Thyroid gland (tissue), 4 donors: ENCODE measurements around the gene CHST11. TPM values are rescaled to one million over a fixed set of nuclear protein-coding genes. Genes with fewer than 3 reads are reported as not detected.
"Not testable (repeated sequence)": the region's sequence is repeated elsewhere in the genome, so short reads cannot be mapped to it uniquely, and the experiment has no call there.

ENCODE experiments used
- DNase-seq, 2 donors: peaks; one replicate each; pipeline ENCODE4 v3.0.0-alpha.2; 2019
- H3K27ac ChIP-seq, 3 donors: fragments of 200-600 bp; sonication (generic); 1 replicate in 2 of 3; 2 replicates in 1 of 3; pipeline ENCODE4 v1.5.1; 2016 to 2019; ENCODE audit warnings: mild to moderate bottlenecking in 1 of 3, moderate library complexity in 1 of 3
- H3K27me3 ChIP-seq: fragments of 200-600 bp; sonication (generic); one replicate; pipeline ENCODE4 v1.5.1; 2019
- H3K36me3 ChIP-seq, 2 donors: fragments of 200-600 bp; sonication (generic); one replicate each; pipeline ENCODE4 v1.5.1; 2016 to 2019
- H3K4me1 ChIP-seq, 2 donors: fragments of 200-600 bp; sonication (generic); one replicate each; pipeline ENCODE4 v1.5.1; 2017 to 2019
- H3K4me3 ChIP-seq, 3 donors: fragments of 200-600 bp; sonication (generic); replicated peaks in 1 of 3; 1 replicate in 2 of 3; 2 replicates in 1 of 3; pipeline ENCODE4 v1.5.1; 2016; ENCODE audit warnings: mild to moderate bottlenecking in 1 of 3
- H3K9me3 ChIP-seq: fragments of 200-600 bp; sonication (generic); one replicate; pipeline ENCODE4 v1.5.1; 2017
- CTCF ChIP-seq, 6 experiments: fragments of 200-600 bp in 3 of 6; fragments of 450-650 bp in 3 of 6; sonication (generic) in 3 of 6; IDR thresholded peaks; one replicate each; pipeline ENCODE4 v1.5.1; 2016 to 2019; ENCODE audit warnings: antibody characterized with exemption in 6 of 6, mild to moderate bottlenecking in 2 of 6, inconsistent platforms in 1 of 6, moderate library complexity in 1 of 6
- POLR2A ChIP-seq, 2 donors: fragments of 450-650 bp; IDR thresholded peaks; one replicate each; pipeline ENCODE4 v1.6.1; 2017; ENCODE audit warnings: antibody characterized with exemption in 2 of 2, mild to moderate bottlenecking in 2 of 2, moderate library complexity in 1 of 2
- WGBS, 2 donors: methylation state at CpG; one replicate each; pipeline ENCODE4 v1.1.5; 2017; 5-methylcytosine and 5-hydroxymethylcytosine counted together
- intact Hi-C: fragments of 100-400 bp; cut with DNase I; formaldehyde crosslinking; loops from one replicate; pipeline ENCODE4 v1.15.1; 2023
- total RNA-seq, 4 donors: library from RNA; depleted of rRNA; stranded (reverse); fragments of >200 nt; gene quantifications; one replicate each; pipeline ENCODE4 v1.2.3, GENCODE V29; 2016

Gene CHST11
- total RNA-seq, 4 donors from 2014 or later, result 6.9 to 11.6 (median 8.0) TPM

GRCh38 chr12:104569346-104570173 lies 112.8 kb downstream of the CHST11 start:
- no peaks in the 10 kb centered on the region for H3K9me3 ChIP-seq
- no peak for DNase-seq
- no peak overlapping the region for H3K4me3 ChIP-seq
- H3K27me3 ChIP-seq, result no peaks in the 10 kb centered on the region
- 78 to 84% methylated on average over 8 of the region's 8 CpGs for WGBS, 2 donors
- no peaks in the 10 kb centered on the region for H3K36me3 ChIP-seq
- H3K4me1 ChIP-seq, result peaks cover 0 to 4% of the 10 kb centered on the region in 2 donors
- TF ChIP-seq POLR2A (IDR thresholded peaks at IDR 0.05), result no peak
- TF ChIP-seq CTCF (IDR thresholded peaks at IDR 0.05), result no peak
- intact Hi-C loops, result no loop called here
- H3K27ac ChIP-seq, result no peak overlapping the region

- intact Hi-C loops, result no loop called here
- DNase-seq, result no peak
- Histone ChIP-seq H3K27ac (no peak overlapping the region), H3K27me3 (no peaks in the 10 kb centered on the region), H3K4me1 (peaks cover 0 to 4% of the 10 kb centered on the region in 2 donors), H3K36me3 (no peaks in the 10 kb centered on the region), H3K9me3 (no peaks in the 10 kb centered on the region), H3K4me3 (no peak overlapping the region)
- TF ChIP-seq POLR2A (IDR thresholded peaks at IDR 0.05) (no peak), CTCF (IDR thresholded peaks at IDR 0.05) (no peak)
- 79 to 80% methylated on average over 12 of the region's 12 CpGs for WGBS, 2 donors
Observed at GRCh38 chr12:104570174-104570907, 113.6 kb downstream of the CHST11 start.

GRCh38 chr12:104571328-104571727 lies 114.6 kb downstream of the CHST11 start:
- Histone ChIP-seq H3K27ac (no peak overlapping the region), H3K4me1 (peaks cover 0 to 4% of the 10 kb centered on the region in 2 donors)

GRCh38 chr12:104574353-104574752 lies 117.6 kb downstream of the CHST11 start:
- H3K27ac ChIP-seq, H3K27me3 ChIP-seq, H3K9me3 ChIP-seq, H3K36me3 ChIP-seq, DNase-seq, H3K4me1 ChIP-seq, intact Hi-C loops, H3K4me3 ChIP-seq: not testable (repeated sequence)
- WGBS, 2 donors, result 90 to 100% methylated on average over 2 to 3 of the region's 3 CpGs

More at GRCh38 chr12:104571328-104571727, 114.6 kb downstream of the CHST11 start:
- H3K36me3 ChIP-seq, result no peaks in the 10 kb centered on the region
- H3K27me3 ChIP-seq, result no peaks in the 10 kb centered on the region
- no peak overlapping the region for H3K4me3 ChIP-seq
- no peak for TF ChIP-seq POLR2A (IDR thresholded peaks at IDR 0.05)
- no peaks in the 10 kb centered on the region for H3K9me3 ChIP-seq
- 52 to 69% methylated on average over 8 of the region's 8 CpGs for WGBS, 2 donors
- intact Hi-C loops, result no loop called here
- DNase-seq, result peak in 1 of 2 donors; percentile 21

GRCh38 chr12:104574758-104575157 lies 118.0 kb downstream of the CHST11 start:
- WGBS, 2 donors, result 93% methylated on average over 6 of the region's 6 CpGs
- intact Hi-C loops, result not testable (repeated sequence)

GRCh38 chr12:104575442-104576186 lies 118.9 kb downstream of the CHST11 start:
- Histone ChIP-seq H3K27me3 (no peaks in the 10 kb centered on the region), H3K27ac (no peak overlapping the region), H3K4me1 (no peaks in the 10 kb centered on the region), H3K36me3 (no peaks in the 10 kb centered on the region), H3K4me3 (no peak overlapping the region), H3K9me3 (no peaks in the 10 kb centered on the region)
- no peak for DNase-seq
- intact Hi-C loops, result no loop called here
- no peak for TF ChIP-seq CTCF (IDR thresholded peaks at IDR 0.05)
- TF ChIP-seq POLR2A (IDR thresholded peaks at IDR 0.05), result no peak
- 92 to 97% methylated on average over 12 of the region's 12 CpGs for WGBS, 2 donors

More at GRCh38 chr12:104574758-104575157, 118.0 kb downstream of the CHST11 start:
- not testable (repeated sequence) for DNase-seq, H3K36me3 ChIP-seq, H3K4me1 ChIP-seq, H3K27me3 ChIP-seq, H3K9me3 ChIP-seq, H3K27ac ChIP-seq, H3K4me3 ChIP-seq
